Ovary (tissue), 9 donors: ENCODE results near the gene CLDN19. TPM values are rescaled to one million over a fixed set of nuclear protein-coding genes. Genes with fewer than 3 reads are reported as not detected.
A peak's percentile ranks its signal among the peaks of the same experiment; 100 is the strongest.

Source experiments
- DNase-seq, 5 donors: peaks; one replicate each; pipeline ENCODE4 v3.0.0-alpha.2; 2019 to 2020
- H3K27ac ChIP-seq, 2 donors: fragments of 200-600 bp; one replicate each; pipeline versions ENCODE4 v1.5.1 to v1.8.0; 2019 to 2022
- H3K27me3 ChIP-seq: fragments of 200-600 bp; one replicate; pipeline ENCODE4 v1.8.0; 2022
- H3K36me3 ChIP-seq: fragments of 200-600 bp; sonication (generic); one replicate; pipeline ENCODE4 v1.5.1; 2019
- H3K4me1 ChIP-seq: one replicate; pipeline ENCODE4 v1.8.1; 2013; ENCODE audit warnings: mild to moderate bottlenecking, moderate library complexity; ENCODE audit not compliant: insufficient read depth
- H3K4me3 ChIP-seq: fragments of 200-600 bp; sonication (generic); one replicate; pipeline ENCODE4 v1.5.1; 2017
- H3K9me3 ChIP-seq, 2 donors: fragments of 200-600 bp in 1 of 2; sonication (generic) in 1 of 2; one replicate each; pipeline versions ENCODE4 v1.5.1 to v1.8.1; 2013 to 2019; ENCODE audit warnings: mild to moderate bottlenecking in 1 of 2, moderate library complexity in 1 of 2
- CTCF ChIP-seq, 3 donors: fragments of 450-650 bp in 2 of 3; fragments of 200-600 bp in 1 of 3; IDR thresholded peaks; one replicate each; pipeline versions ENCODE4 v1.5.1 to v1.8.0; 2016 to 2022; ENCODE audit warnings: antibody characterized with exemption in 3 of 3, mild to moderate bottlenecking in 1 of 3
- EP300 ChIP-seq: sonication (generic); formaldehyde crosslinking; IDR thresholded peaks from one replicate; pipeline ENCODE4 v1.6.1; 2017; ENCODE audit warnings: antibody characterized with exemption
- POLR2A ChIP-seq: fragments of 450-650 bp; IDR thresholded peaks from one replicate; pipeline ENCODE4 v1.6.1; 2017; ENCODE audit warnings: antibody characterized with exemption, mild to moderate bottlenecking, moderate library complexity
- WGBS, 3 donors: extraction: QIAGEN DNeasy Blood & Tissue Kit in 1 of 3; methylation state at CpG; one replicate each; pipeline versions ENCODE4 v1.1.5 to v1.1.7; 2013 to 2017; 5-methylcytosine and 5-hydroxymethylcytosine counted together
- intact Hi-C, 4 donors: fragments of 100-400 bp; cut with DNase I; formaldehyde crosslinking; loops; one replicate each; pipeline versions ENCODE4 v1.11.0 to v1.15.1; 2022 to 2023
- polyA plus RNA-seq, 2 donors: library from polyadenylated mRNA; stranded (reverse); fragments of 200-250 nt in 1 of 2; fragments of 350-450 nt in 1 of 2; fragmentation: Illumina TruSeq in 1 of 2; extraction: RNeasy Lipid Tissue Mini Kit (QIAGEN cat#74804) in 1 of 2; gene quantifications; one replicate each; pipeline ENCODE4 v1.2.3, GENCODE V29; 2013 to 2014
- total RNA-seq, 7 donors: library from RNA; depleted of rRNA in 2 of 7; stranded (reverse); fragments of >200 nt in 2 of 7; fragmentation: NEBNext Ultra II Directional in 3 of 7; extraction: Animal tissue kit (Norgen Biotek cat#: 25700) in 3 of 7; gene quantifications; one replicate each; pipeline versions ENCODE4 v1.1.0 to v1.2.4, GENCODE V29; 2016 to 2023
- donor health status: DM: no; HTN: no; CAD: no; lungs with moderate emphysema.
- donor health status: DM: no; HTN: no; CAD: no.
- donor health status: Bipolar disorder and iron deficiency.
- donor health status: DM: yes; HTN: yes; CAD: no.
- donor health status: DM: no; HTN: no; CAD: no.
- donor health status: DM: yes; HTN: yes; CAD: no.

CLDN19 gene
- total and polyA plus RNA-seq, 9 donors: 0.07 to 0.52 (median 0.24) TPM; not detected in 6

- no peak overlapping the region for H3K27ac ChIP-seq
- H3K36me3 ChIP-seq: no peaks in the 10 kb centered on the region
- H3K27me3 ChIP-seq: no peaks in the 10 kb centered on the region
- no peak overlapping the region for H3K4me3 ChIP-seq
- no peaks in the 10 kb centered on the region for H3K4me1 ChIP-seq
- WGBS, 3 donors: 52 to 59% (median 56%) methylated on average over 14 of the region's 14 CpGs
- H3K9me3 ChIP-seq: no peaks in the 10 kb centered on the region
- intact Hi-C loops: no loop called here
- TF ChIP-seq EP300 (no peak), CTCF (IDR thresholded peaks at IDR 0.05) (no peak), POLR2A (no peak)
- peak in 4 of 5 donors; percentile 33 to 65 (median 43) for DNase-seq
Measured at GRCh38 chr1:42747125-42747524, 7.1 kb upstream of the CLDN19 start.

- no peak for DNase-seq
- TF ChIP-seq CTCF (IDR thresholded peaks at IDR 0.05): no peak
- TF ChIP-seq EP300: no peak
- TF ChIP-seq POLR2A: no peak
- Histone ChIP-seq H3K27ac (no peak overlapping the region), H3K27me3 (no peaks in the 10 kb centered on the region), H3K36me3 (no peaks in the 10 kb centered on the region), H3K9me3 (no peaks in the 10 kb centered on the region), H3K4me1 (no peaks in the 10 kb centered on the region), H3K4me3 (no peak overlapping the region)
- intact Hi-C loops: no loop called here
- WGBS, 3 donors: 87 to 94% (median 89%) methylated on average over 8 to 12 of the region's 12 CpGs
Measured at GRCh38 chr1:42746436-42747105, 6.5 kb upstream of the CLDN19 start.

- Histone ChIP-seq H3K4me1 (no peaks in the 10 kb centered on the region), H3K27me3 (no peaks in the 10 kb centered on the region), H3K36me3 (no peaks in the 10 kb centered on the region), H3K9me3 (no peaks in the 10 kb centered on the region), H3K27ac (no peak overlapping the region), H3K4me3 (no peak overlapping the region)
- no peak for DNase-seq
- TF ChIP-seq CTCF (IDR thresholded peaks at IDR 0.05) (no peak), POLR2A (no peak), EP300 (no peak)
- intact Hi-C loops: no loop called here
- 79 to 87% (median 80%) methylated on average over 8 of the region's 8 CpGs for WGBS, 3 donors
Measured at GRCh38 chr1:42745851-42746250, 5.8 kb upstream of the CLDN19 start.

GRCh38 chr1:42744148-42744413, 4.0 kb upstream of the CLDN19 start:
- H3K27me3 ChIP-seq: no peaks in the 10 kb centered on the region
- WGBS, 3 donors: 80 to 88% (median 83%) methylated on average over 9 of the region's 9 CpGs
- TF ChIP-seq EP300: no peak
- H3K36me3 ChIP-seq: no peaks in the 10 kb centered on the region
- H3K4me1 ChIP-seq: no peaks in the 10 kb centered on the region
- no peak overlapping the region for H3K27ac ChIP-seq
- H3K9me3 ChIP-seq: no peaks in the 10 kb centered on the region
- no peak for DNase-seq
- intact Hi-C loops: no loop called here
- no peak overlapping the region for H3K4me3 ChIP-seq

- no peak for DNase-seq
- intact Hi-C loops: no loop called here
- Histone ChIP-seq H3K9me3 (no peaks in the 10 kb centered on the region), H3K27me3 (no peaks in the 10 kb centered on the region), H3K36me3 (no peaks in the 10 kb centered on the region), H3K4me1 (no peaks in the 10 kb centered on the region), H3K4me3 (no peak overlapping the region), H3K27ac (no peak overlapping the region)
- no peak for TF ChIP-seq CTCF (IDR thresholded peaks at IDR 0.05)
- TF ChIP-seq EP300: no peak
- TF ChIP-seq POLR2A: no peak
- 72 to 76% (median 73%) methylated on average over 21 of the region's 21 CpGs for WGBS, 3 donors
Measured at GRCh38 chr1:42743317-42744147, 3.5 kb upstream of the CLDN19 start.
